Fibroblast of skin of right quadriceps (primary cell): ENCODE results near the gene TMEM158.
A peak's percentile ranks its signal among the peaks of the same experiment; 100 is the strongest.

ENCODE experiments used
- DNase-seq: peaks from one replicate; pipeline ENCODE4 v3.0.0-alpha.2; 2013

Gene TMEM158

GRCh38 chr3:45199837-45200648 is 26.0 kb downstream of the TMEM158 start:
- peak; percentile 91 for DNase-seq

GRCh38 chr3:45198264-45199260 is 27.5 kb downstream of the TMEM158 start:
- DNase-seq = no peak

DNA sequence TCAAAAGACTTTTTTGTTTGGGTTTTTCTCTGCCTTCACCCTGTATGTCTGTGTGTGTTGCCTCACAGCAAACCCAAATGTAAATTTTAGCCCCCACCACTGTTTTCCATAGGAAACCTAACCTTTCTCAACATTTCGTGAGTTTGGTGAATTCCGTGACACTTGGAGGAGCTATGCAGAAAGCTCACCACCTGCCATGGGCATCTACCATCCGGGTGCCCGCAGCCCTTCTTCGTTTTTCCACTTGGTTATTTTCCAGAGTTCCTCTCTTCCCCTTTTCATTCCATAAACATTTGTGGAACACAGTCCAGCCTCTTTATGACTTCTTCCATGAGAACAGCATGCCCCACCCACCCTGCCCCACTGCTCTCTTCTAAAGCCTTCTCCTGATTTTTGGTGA is 31.3 kb downstream of the TMEM158 start:
- DNase-seq = no peak

GRCh38 chr3:45191924-45192417 is 34.1 kb downstream of the TMEM158 start:
- no peak for DNase-seq

DNA sequence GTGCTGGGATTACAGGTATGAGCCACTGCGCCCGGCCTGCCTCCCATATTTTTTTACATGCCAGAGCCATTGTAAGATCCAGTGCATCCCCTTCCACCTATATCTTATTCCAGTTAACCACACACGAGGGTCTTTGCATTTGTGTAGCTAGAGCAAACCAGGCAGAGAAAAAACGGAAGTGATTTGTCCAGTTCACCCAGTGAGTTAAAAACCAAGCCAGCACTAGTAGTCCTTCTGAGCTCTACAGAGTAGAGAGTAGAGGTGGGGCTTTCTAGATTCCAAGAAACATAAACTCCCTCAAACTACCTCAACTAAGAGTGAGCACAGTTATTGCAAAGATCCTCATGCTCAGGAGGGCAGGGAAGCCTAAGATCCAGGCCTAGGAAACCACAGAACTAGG is 34.7 kb downstream of the TMEM158 start:
- DNase-seq = no peak

DNA sequence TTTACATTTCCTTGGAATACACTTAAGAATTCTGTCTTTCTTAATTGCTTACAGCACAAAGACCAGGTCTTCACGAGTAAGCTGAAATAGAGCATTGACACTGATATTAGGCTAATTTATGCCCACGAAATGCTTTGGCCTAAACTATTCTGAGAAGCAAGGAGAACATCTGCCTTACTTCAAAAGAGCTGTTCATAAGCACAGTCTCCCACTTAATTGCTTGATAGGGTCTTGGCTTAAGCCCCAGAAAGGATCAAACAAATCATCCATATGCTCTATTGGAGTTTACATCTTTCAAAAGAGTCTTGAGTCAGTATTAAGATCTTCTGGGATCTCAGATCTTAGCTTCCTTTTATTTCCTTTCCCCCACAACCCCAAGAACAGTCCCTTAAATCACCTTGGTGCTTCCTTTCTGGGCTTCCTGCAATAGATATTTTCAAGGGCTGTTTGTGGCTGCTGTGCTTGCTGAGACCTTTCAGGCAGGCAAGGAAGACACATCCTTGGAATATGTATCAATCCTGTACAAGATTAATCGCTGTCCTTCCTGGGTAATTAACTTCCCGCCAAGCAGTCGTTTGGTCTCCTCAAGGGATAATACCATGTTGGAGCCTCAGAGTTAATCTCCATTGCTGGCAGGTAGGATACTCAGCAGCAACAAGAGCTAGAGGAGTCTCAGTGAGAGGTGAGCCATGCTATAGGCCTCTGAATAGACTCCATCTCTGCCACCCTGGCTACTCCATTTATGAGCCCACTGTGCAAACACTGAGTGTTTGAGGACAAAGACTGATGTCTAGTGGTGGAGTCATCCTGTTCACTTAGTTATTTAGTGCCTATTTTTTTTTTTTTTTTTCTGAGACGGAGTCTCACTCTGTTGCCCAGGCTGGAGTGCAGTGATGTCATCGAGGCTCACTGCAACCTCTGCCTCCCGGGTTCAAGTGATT is 37.1 kb downstream of the TMEM158 start:
- no peak for DNase-seq

GRCh38 chr3:45187694-45188141 is 38.4 kb downstream of the TMEM158 start:
- DNase-seq = no peak

GRCh38 chr3:45186871-45187270 is 39.2 kb downstream of the TMEM158 start:
- DNase-seq = no peak

DNA sequence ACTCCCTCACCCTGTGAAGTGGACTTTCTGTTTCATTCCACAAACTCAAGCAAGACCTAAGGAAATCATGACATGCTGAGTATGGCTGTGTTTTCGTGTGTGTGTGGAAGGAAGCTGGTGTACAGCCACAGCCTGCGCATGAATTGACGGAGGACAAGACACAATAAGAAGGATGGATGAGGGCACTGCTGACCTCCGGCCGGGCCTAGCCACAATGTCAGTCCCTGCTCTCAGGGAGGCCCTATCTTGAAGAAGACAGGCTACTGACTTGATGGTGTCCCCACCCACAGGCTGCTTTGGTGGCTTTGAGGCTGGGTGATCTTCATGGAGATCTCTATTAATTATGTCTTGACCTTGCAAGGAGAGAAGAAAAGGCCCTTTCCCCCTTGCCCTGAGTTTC is 40.6 kb downstream of the TMEM158 start:
- no peak for DNase-seq

- DNase-seq = no peak
Measured at GRCh38 chr3:45185052-45185451, 41.0 kb downstream of the TMEM158 start.

DNA sequence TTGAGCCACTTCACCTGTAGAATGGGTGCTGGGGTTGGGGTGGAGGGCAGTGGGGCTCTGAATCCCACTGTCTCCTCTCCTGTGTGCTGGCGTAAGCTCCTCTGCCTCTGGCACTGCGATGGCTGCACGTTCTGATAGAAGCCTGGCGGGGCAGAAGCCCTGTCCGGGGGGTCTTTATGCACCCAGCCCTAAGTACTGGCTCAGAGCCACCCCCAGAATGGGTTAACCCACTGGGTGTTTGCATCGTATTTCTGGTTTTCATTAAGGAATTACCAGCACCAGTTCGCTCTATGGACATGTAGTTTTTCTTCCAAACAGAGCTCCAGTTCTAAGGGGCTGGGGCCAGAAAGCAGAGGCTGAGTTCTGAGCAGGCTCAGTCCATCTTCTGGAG is 42.2 kb downstream of the TMEM158 start:
- no peak for DNase-seq

GRCh38 chr3:45182915-45183871 is 42.9 kb downstream of the TMEM158 start:
- DNase-seq = peak; percentile 86

DNA sequence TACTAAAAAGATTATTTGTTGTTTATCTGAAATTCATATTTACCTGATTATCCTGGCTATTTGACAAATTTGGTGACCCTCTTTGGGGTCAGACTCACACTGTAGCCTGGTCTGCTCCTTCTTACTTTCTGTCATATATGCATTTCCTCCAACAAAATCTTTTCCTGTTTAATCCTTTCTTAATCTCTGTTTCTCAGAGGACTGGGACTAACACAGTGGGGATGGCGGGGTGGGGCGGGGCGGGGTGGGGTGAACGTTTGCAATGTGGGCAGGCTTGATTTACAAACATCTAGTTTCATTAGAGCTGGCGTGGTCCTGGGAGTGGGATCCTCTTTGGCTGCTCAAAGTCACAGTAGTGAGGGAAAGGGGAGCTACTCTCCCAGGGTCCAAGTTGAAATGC is 44.6 kb downstream of the TMEM158 start:
- no peak for DNase-seq

GRCh38 chr3:45180899-45181298 is 45.2 kb downstream of the TMEM158 start:
- DNase-seq = no peak

DNA sequence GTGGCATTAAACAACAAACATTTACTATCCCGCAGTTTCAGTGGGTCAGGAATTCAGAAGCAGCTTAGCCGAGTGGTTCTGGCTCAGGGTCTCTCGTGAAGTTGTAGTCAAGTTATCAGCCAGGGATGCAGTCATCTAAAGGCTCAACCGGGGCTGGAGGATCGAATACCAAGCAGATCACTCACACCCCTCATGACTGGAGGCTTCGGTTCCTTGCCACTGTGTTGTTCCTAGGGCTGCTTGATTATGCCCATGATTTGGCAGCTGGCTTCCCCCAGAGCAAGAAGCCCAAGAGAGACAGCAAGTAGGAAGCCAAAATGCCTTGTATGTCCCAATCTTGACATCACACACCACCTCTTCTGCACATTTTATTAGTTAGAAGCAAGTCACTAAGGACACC is 46.0 kb downstream of the TMEM158 start:
- peak; percentile 80 for DNase-seq

- DNase-seq = no peak
Measured at GRCh38 chr3:45179163-45179562, 46.9 kb downstream of the TMEM158 start.

DNA sequence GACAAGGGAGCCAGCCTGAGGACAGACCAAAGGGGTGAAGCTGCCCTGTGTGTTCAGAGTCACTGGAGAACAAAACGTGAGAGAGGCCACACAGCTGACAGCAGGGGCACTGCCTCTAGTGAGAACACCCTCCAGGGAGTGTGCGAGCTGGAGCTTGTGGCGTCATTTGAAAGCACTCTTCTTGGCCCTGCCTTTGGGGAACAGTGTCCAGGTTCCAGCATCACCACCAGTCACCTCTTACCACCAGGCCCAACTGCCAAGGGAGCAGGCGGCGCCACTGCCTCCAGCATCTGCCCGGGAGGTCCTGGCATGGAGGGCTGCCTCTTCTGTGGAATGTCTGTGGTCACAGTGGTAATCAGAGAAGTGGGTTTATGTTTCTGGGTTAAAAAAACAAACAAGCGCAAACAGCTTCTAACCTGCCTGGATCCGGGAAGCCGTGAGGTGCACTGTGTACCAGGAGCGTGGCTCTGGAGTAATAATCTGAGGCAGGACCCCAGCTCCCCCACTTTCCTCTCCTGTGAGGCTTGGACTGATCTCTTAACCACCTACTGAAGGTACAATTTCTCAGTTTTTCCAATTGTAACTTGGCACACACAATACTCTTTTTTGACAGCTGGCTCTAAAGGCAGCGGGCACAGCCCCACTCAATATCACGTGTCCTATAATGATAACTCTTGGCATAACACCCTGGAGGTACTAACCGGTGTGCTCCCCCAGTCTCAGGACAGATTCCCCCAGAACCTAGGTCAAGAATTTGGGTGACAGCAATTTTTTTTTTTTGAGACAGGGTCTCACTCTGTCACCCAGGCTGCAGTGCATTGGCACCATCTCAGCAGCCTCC is 47.7 kb downstream of the TMEM158 start:
- peak; percentile 28 for DNase-seq

- DNase-seq = no peak
Measured at GRCh38 chr3:45176912-45177311, 49.2 kb downstream of the TMEM158 start.
